ENCODE results near the gene ADGRV1. TPM values are rescaled to one million over a fixed set of nuclear protein-coding genes. Genes with fewer than 3 reads are reported as not detected.
"Not testable (repeated sequence)": the region's sequence is repeated elsewhere in the genome, so short reads cannot be mapped to it uniquely, and the experiment has no call there.

ADGRV1 gene
- total RNA-seq, 2 experiments from 2014 or later: not detected

DNA sequence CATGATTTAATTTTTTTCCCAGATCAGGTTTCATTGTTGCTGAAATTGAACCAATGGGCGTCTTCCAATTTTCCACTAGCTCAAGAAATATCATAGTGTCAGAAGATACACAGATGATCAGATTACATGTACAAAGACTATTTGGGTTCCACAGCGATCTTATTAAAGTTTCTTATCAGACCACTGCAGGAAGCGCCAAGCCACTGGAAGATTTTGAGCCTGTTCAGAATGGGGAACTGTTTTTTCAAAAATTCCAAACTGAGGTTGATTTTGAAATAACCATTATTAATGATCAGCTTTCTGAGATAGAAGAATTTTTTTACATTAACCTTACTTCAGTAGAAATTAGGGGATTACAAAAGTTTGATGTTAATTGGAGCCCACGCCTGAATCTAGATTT is 251.6 kb downstream of the ADGRV1 start:
- Histone ChIP-seq H3K9me3 (ENCODE audit: low read length) (no peaks in the 10 kb centered on the region), H3K9me2 (ENCODE audit: insufficient read depth, low read length) (no peaks in the 10 kb centered on the region), H3K27ac (ENCODE audit: low read depth, low read length, poor library complexity, severe bottlenecking) (no peak overlapping the region), H4K20me1 (ENCODE audit: insufficient read depth, low read length) (no peaks in the 10 kb centered on the region), H2AFZ (ENCODE audit: low read length) (no peak overlapping the region), H3K4me1 (ENCODE audit: insufficient read depth, low read length, poor library complexity, severe bottlenecking) (no peaks in the 10 kb centered on the region), H3K4me3 (ENCODE audit: low read depth, low read length, poor library complexity, severe bottlenecking) (no peak overlapping the region), H3K79me2 (ENCODE audit: insufficient read depth, low read depth, low read length) (no peaks in the 10 kb centered on the region), H3K4me2 (ENCODE audit: low read length) (no peak overlapping the region), H3K36me3 (ENCODE audit: insufficient read depth, low read length) (no peaks in the 10 kb centered on the region)
- ChIA-PET POLR2A (no interaction called here), CTCF (ENCODE audit: unreplicated experiment) (no interaction called here)
- BruUV-seq (replicated peaks): no TSS peak
- TF ChIP-seq, protein P1, sequence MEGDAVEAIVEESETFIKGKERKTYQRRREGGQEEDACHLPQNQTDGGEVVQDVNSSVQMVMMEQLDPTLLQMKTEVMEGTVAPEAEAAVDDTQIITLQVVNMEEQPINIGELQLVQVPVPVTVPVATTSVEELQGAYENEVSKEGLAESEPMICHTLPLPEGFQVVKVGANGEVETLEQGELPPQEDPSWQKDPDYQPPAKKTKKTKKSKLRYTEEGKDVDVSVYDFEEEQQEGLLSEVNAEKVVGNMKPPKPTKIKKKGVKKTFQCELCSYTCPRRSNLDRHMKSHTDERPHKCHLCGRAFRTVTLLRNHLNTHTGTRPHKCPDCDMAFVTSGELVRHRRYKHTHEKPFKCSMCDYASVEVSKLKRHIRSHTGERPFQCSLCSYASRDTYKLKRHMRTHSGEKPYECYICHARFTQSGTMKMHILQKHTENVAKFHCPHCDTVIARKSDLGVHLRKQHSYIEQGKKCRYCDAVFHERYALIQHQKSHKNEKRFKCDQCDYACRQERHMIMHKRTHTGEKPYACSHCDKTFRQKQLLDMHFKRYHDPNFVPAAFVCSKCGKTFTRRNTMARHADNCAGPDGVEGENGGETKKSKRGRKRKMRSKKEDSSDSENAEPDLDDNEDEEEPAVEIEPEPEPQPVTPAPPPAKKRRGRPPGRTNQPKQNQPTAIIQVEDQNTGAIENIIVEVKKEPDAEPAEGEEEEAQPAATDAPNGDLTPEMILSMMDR (conservative IDR thresholded peaks at IDR 0.05; ENCODE audit: low read length): no peak
- TF ChIP-seq EZH2phosphoT487 (IDR thresholded peaks at IDR 0.05; ENCODE audit: borderline replicate concordance, low read depth, low read length): no peak
- intact Hi-C loops (cut with micrococcal nuclease; ENCODE audit: unreplicated experiment): no loop called here
- DNase-seq (ENCODE audit: low spot score): no peak

DNA sequence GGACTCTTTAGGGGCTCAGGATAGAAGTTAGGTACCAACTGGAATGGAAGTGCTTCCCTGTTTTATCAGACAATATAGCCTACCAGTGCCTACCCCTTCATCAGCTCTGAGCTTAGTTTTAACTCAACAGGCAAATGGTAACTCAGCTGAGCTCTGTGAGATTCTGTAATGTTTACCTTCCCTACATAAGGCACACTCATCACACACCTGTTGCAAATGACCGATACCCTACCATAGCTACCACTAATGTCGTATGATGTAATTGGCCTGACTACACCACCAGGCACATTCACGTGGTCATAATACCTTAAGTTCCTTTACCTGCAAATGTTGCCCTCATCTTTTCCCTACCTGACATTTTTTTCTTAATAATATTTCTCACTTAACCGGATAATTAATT is 254.8 kb downstream of the ADGRV1 start:
- TF ChIP-seq, protein P1 (conservative IDR thresholded peaks at IDR 0.05; ENCODE audit: low read length): no peak
- TF ChIP-seq EZH2phosphoT487 (IDR thresholded peaks at IDR 0.05; ENCODE audit: borderline replicate concordance, low read depth, low read length): no peak

DNA sequence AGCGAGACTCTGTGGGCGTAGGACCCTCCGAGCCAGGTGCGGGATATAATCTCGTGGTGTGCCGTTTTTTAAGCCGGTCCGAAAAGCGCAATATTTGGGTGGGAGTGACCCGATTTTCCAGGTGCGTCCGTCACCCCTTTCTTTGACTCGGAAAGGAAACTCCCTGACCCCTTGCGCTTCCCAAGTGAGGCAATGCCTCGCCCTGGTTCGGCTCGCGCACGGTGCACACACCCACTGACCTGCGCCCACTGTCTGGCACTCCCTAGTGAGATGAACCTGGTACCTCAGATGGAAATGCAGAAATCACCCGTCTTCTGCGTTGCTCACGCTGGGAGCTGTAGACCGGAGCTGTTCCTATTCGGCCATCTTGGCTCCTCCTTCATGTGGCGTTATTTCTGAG is 263.5 kb downstream of the ADGRV1 start:
- H3K4me1 ChIP-seq (ENCODE audit: insufficient read depth, low read length, poor library complexity, severe bottlenecking); BruUV-seq (replicated peaks); POLR2A ChIA-PET; H3K27ac ChIP-seq (ENCODE audit: low read depth, low read length, poor library complexity, severe bottlenecking); H3K79me2 ChIP-seq (ENCODE audit: insufficient read depth, low read depth, low read length); H4K20me1 ChIP-seq (ENCODE audit: insufficient read depth, low read length); H3K9me2 ChIP-seq (ENCODE audit: insufficient read depth, low read length); intact Hi-C loops (cut with micrococcal nuclease; ENCODE audit: unreplicated experiment); H3K9me3 ChIP-seq (ENCODE audit: low read length); H3K36me3 ChIP-seq (ENCODE audit: insufficient read depth, low read length); DNase-seq (ENCODE audit: low spot score); H2AFZ ChIP-seq (ENCODE audit: low read length); H3K4me3 ChIP-seq (ENCODE audit: low read depth, low read length, poor library complexity, severe bottlenecking); H3K4me2 ChIP-seq (ENCODE audit: low read length); CTCF ChIA-PET (ENCODE audit: unreplicated experiment): not testable (repeated sequence)

More for the DNA sequence above, 254.8 kb downstream of the ADGRV1 start:
- no peaks in the 10 kb centered on the region for H3K79me2 ChIP-seq (ENCODE audit: insufficient read depth, low read depth, low read length)
- no peak for DNase-seq (ENCODE audit: low spot score)
- POLR2A ChIA-PET: interaction anchor here (0.7 kb wide), 1 partner anchor 830 kb away, joined by 3 read pairs; no protein-coding TSS in a partner anchor
- H3K4me3 ChIP-seq (ENCODE audit: low read depth, low read length, poor library complexity, severe bottlenecking): no peak overlapping the region
- H3K36me3 ChIP-seq (ENCODE audit: insufficient read depth, low read length): no peaks in the 10 kb centered on the region
- H3K4me1 ChIP-seq (ENCODE audit: insufficient read depth, low read length, poor library complexity, severe bottlenecking): no peaks in the 10 kb centered on the region
- H3K9me3 ChIP-seq (ENCODE audit: low read length): no peaks in the 10 kb centered on the region
- no peak overlapping the region for H3K4me2 ChIP-seq (ENCODE audit: low read length)
- no peaks in the 10 kb centered on the region for H4K20me1 ChIP-seq (ENCODE audit: insufficient read depth, low read length)
- CTCF ChIA-PET (ENCODE audit: unreplicated experiment): no interaction called here
- intact Hi-C loops (cut with micrococcal nuclease; ENCODE audit: unreplicated experiment): no loop called here
- H3K27ac ChIP-seq (ENCODE audit: low read depth, low read length, poor library complexity, severe bottlenecking): no peak overlapping the region
- BruUV-seq (replicated peaks): no TSS peak
- H3K9me2 ChIP-seq (ENCODE audit: insufficient read depth, low read length): no peaks in the 10 kb centered on the region
- H2AFZ ChIP-seq (ENCODE audit: low read length): no peak overlapping the region
